H9 (cell line): ENCODE measurements around the gene SP6. TPM values are rescaled to one million over a fixed set of nuclear protein-coding genes. Genes with fewer than 3 reads are reported as not detected.

ENCODE experiments used
- DNase-seq: peaks from one replicate; pipeline ENCODE4 v3.0.0-alpha.2; 2017
- H2AFZ ChIP-seq: one replicate; pipeline ENCODE4 v1.6.1; 2013; ENCODE audit warnings: mild to moderate bottlenecking, low read length, control low read depth, moderate library complexity
- H2AK5ac ChIP-seq: 2 replicates; pipeline ENCODE4 v1.6.1; 2013; ENCODE audit warnings: low read length, control low read depth, mixed read lengths; ENCODE audit not compliant: insufficient read length
- H2BK120ac ChIP-seq: one replicate; pipeline ENCODE4 v1.6.1; 2013; ENCODE audit warnings: low read depth, mild to moderate bottlenecking, low read length, control low read depth, inconsistent platforms; ENCODE audit not compliant: poor library complexity, severe bottlenecking
- H2BK12ac ChIP-seq: 2 replicates; pipeline ENCODE4 v1.6.1; 2013; ENCODE audit warnings: low read length, control low read depth, mixed read lengths, low read depth; ENCODE audit not compliant: insufficient read length
- H2BK15ac ChIP-seq: 2 replicates; pipeline ENCODE4 v1.6.1; 2013; ENCODE audit warnings: low read depth, low read length, control low read depth
- H2BK20ac ChIP-seq: one replicate; pipeline ENCODE4 v1.6.1; 2013; ENCODE audit warnings: low read depth, mild to moderate bottlenecking, low read length, control low read depth, inconsistent platforms; ENCODE audit not compliant: poor library complexity, severe bottlenecking
- H2BK5ac ChIP-seq: 2 replicates; pipeline ENCODE4 v1.6.1; 2013; ENCODE audit warnings: low read length, control low read depth, mixed read lengths; ENCODE audit not compliant: insufficient read length
- H3K14ac ChIP-seq: 2 replicates; pipeline ENCODE4 v1.6.1; 2013; ENCODE audit warnings: low read length, control low read depth; ENCODE audit not compliant: insufficient read depth
- H3K18ac ChIP-seq: 2 replicates; pipeline ENCODE4 v1.6.1; 2013; ENCODE audit warnings: low read depth, mild to moderate bottlenecking, mixed read lengths, low read length, control low read depth; ENCODE audit not compliant: insufficient read length
- H3K23ac ChIP-seq: 2 replicates; pipeline ENCODE4 v1.6.1; 2013; ENCODE audit warnings: low read length, control low read depth, mixed read lengths, low read depth; ENCODE audit not compliant: insufficient read length
- H3K23me2 ChIP-seq: 2 replicates; pipeline ENCODE4 v1.6.1; 2013; ENCODE audit warnings: low read depth, mild to moderate bottlenecking, mixed read lengths, low read length, control low read depth; ENCODE audit not compliant: insufficient read length, poor library complexity, severe bottlenecking
- H3K27ac ChIP-seq: 2 replicates; pipeline ENCODE4 v1.5.1; 2013; ENCODE audit warnings: low read length, control low read depth, mixed read lengths, low read depth; ENCODE audit not compliant: insufficient read length
- H3K27me3 ChIP-seq: 2 replicates; pipeline ENCODE4 v1.6.1; 2013; ENCODE audit warnings: low read length, control low read depth, inconsistent platforms; ENCODE audit not compliant: insufficient read depth
- H3K4ac ChIP-seq: 2 replicates; pipeline ENCODE4 v1.6.1; 2013; ENCODE audit warnings: low read depth, mild to moderate bottlenecking, control low read depth, inconsistent platforms, low read length, moderate library complexity
- H3K4me1 ChIP-seq: 2 replicates; pipeline ENCODE4 v1.6.1; 2013; ENCODE audit warnings: low read length, control low read depth, inconsistent platforms; ENCODE audit not compliant: insufficient read depth
- H3K4me2 ChIP-seq: 2 replicates; pipeline ENCODE4 v1.6.1; 2013; ENCODE audit warnings: low read length, control low read depth, mixed read lengths; ENCODE audit not compliant: insufficient read length, insufficient read depth
- H3K56ac ChIP-seq: 2 replicates; pipeline ENCODE4 v1.6.1; 2013; ENCODE audit warnings: low read depth, mild to moderate bottlenecking, mixed read lengths, low read length, control low read depth; ENCODE audit not compliant: insufficient read length
- H3K79me1 ChIP-seq: 2 replicates; pipeline ENCODE4 v1.6.1; 2013; ENCODE audit warnings: low read depth, mild to moderate bottlenecking, moderate library complexity, low read length, control low read depth, inconsistent platforms; ENCODE audit not compliant: insufficient read depth, poor library complexity, severe bottlenecking
- H3K79me2 ChIP-seq: 2 replicates; pipeline ENCODE4 v1.6.1; 2013; ENCODE audit warnings: low read length, control low read depth, inconsistent platforms; ENCODE audit not compliant: insufficient read depth
- H3K9ac ChIP-seq: 2 replicates; pipeline ENCODE4 v1.6.1; 2013; ENCODE audit warnings: low read length, control low read depth, mixed read lengths; ENCODE audit not compliant: insufficient read length; ENCODE audit errors: extremely low read depth
- H3K9me3 ChIP-seq: one replicate; pipeline ENCODE4 v1.6.1; 2013; ENCODE audit warnings: low read depth, low read length, inconsistent platforms; ENCODE audit not compliant: control insufficient read depth
- H3T11ph ChIP-seq: one replicate; pipeline ENCODE4 v1.6.1; 2013; ENCODE audit warnings: mild to moderate bottlenecking, low read length, control low read depth, inconsistent platforms
- H4K20me1 ChIP-seq: one replicate; pipeline ENCODE4 v1.6.1; 2013; ENCODE audit not compliant: control insufficient read depth, insufficient read length, insufficient read depth
- H4K5ac ChIP-seq: 2 replicates; pipeline ENCODE4 v1.6.1; 2013; ENCODE audit warnings: low read depth, mild to moderate bottlenecking, mixed read lengths, low read length, control low read depth; ENCODE audit not compliant: insufficient read length
- H4K8ac ChIP-seq: replicated peaks from 2 replicates; pipeline ENCODE4 v1.6.1; 2013; ENCODE audit warnings: low read length, control low read depth, mixed read lengths, low read depth; ENCODE audit not compliant: insufficient read length
- H4K91ac ChIP-seq: 2 replicates; pipeline ENCODE4 v1.6.1; 2013; ENCODE audit warnings: low read depth, mild to moderate bottlenecking, moderate library complexity, mixed read lengths, low read length, control low read depth; ENCODE audit not compliant: insufficient read length
- H3K27ac Mint-ChIP-seq, 3 experiments: 2 replicates in 2 of 3; 3 replicates in 1 of 3; pipeline ENCODE4 v1.8.0; 2020 to 2021; ENCODE audit warnings: mixed read lengths in 3 of 3, mild to moderate bottlenecking in 1 of 3, moderate library complexity in 1 of 3
- H3K27me3 Mint-ChIP-seq: 2 replicates; pipeline ENCODE4 v1.8.0; 2021; ENCODE audit warnings: low read depth, mild to moderate bottlenecking, moderate library complexity, mixed read lengths
- H3K36me3 Mint-ChIP-seq, 3 experiments: 2 replicates in 2 of 3; 3 replicates in 1 of 3; pipeline ENCODE4 v1.8.0; 2020 to 2021; ENCODE audit warnings: low read depth in 3 of 3, mixed read lengths in 3 of 3; ENCODE audit not compliant: insufficient read depth in 1 of 3
- H3K4me1 Mint-ChIP-seq, 2 experiments: 2 replicates each; pipeline ENCODE4 v1.8.0; 2020; ENCODE audit warnings: mixed read lengths in 2 of 2
- H3K4me3 Mint-ChIP-seq, 2 experiments: 2 replicates in 1 of 2; 3 replicates in 1 of 2; pipeline ENCODE4 v1.8.0; 2020 to 2021; ENCODE audit warnings: mild to moderate bottlenecking in 2 of 2, mixed read lengths in 2 of 2, moderate library complexity in 1 of 2
- H3K9me3 Mint-ChIP-seq, 2 experiments: 2 replicates in 1 of 2; 3 replicates in 1 of 2; pipeline ENCODE4 v1.8.0; 2020; ENCODE audit warnings: mild to moderate bottlenecking in 2 of 2, mixed read lengths in 2 of 2, moderate library complexity in 1 of 2
- WGBS: extraction: QIAGEN DNeasy Blood & Tissue Kit; methylation state at CpG from one replicate; pipeline ENCODE4 v1.1.7; 2013; ENCODE audit warnings: missing lambda C conversion rate, low lambda C conversion rate, mixed read lengths; ENCODE audit not compliant: insufficient read length; ENCODE audit errors: extremely low coverage; 5-methylcytosine and 5-hydroxymethylcytosine counted together
- total RNA-seq: library from RNA; stranded (reverse); gene quantifications from 2 replicates; pipeline ENCODE4 v1.2.1, GENCODE V29; 2021
- TF ChIP-seq, protein P1 (sequence below): fragments of 200-600 bp; sonication (generic); conservative IDR thresholded peaks from 3 replicates; pipeline ENCODE4 v1.8.0; 2021; ENCODE audit warnings: antibody characterized with exemption, mild to moderate bottlenecking

Gene SP6
- total RNA-seq, 1 experiment from 2014 or later = 0.90 TPM

DNA sequence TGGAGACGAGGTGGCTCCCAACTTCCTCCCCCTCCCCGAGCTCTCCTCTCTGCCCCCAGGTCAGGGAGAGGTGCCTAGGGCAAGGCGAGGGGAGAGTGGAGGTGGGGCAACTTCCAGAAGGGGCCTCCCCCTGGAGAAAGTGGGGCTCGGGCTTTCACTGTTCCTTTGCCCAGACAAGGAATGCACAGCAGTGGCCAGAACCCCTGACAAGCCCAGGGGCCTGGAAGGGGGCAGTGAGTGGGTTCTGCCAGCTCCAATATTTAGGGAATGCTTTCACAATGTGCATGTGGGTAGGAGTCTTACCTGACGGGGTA lies 33.4 kb upstream of the SP6 start:
- no peak overlapping the region for H2BK20ac ChIP-seq
- no peaks in the 10 kb centered on the region for H3K23me2 ChIP-seq
- H3K27ac Mint-ChIP-seq = no peak overlapping the region
- no peak overlapping the region for H4K5ac ChIP-seq
- no peak overlapping the region for H3K9ac ChIP-seq
- no peak overlapping the region for H3K56ac ChIP-seq
- no peak overlapping the region for H3K27ac ChIP-seq
- no peak overlapping the region for H4K91ac ChIP-seq
- no peak overlapping the region for H2BK5ac ChIP-seq
- no peak overlapping the region for H4K8ac ChIP-seq
- no peak overlapping the region for H3T11ph ChIP-seq
- H3K9me3 Mint-ChIP-seq = no peaks in the 10 kb centered on the region
- no peak overlapping the region for H2BK120ac ChIP-seq
- H3K23ac ChIP-seq = no peak overlapping the region
- no peak overlapping the region for H2AFZ ChIP-seq
- TF ChIP-seq, protein P1, sequence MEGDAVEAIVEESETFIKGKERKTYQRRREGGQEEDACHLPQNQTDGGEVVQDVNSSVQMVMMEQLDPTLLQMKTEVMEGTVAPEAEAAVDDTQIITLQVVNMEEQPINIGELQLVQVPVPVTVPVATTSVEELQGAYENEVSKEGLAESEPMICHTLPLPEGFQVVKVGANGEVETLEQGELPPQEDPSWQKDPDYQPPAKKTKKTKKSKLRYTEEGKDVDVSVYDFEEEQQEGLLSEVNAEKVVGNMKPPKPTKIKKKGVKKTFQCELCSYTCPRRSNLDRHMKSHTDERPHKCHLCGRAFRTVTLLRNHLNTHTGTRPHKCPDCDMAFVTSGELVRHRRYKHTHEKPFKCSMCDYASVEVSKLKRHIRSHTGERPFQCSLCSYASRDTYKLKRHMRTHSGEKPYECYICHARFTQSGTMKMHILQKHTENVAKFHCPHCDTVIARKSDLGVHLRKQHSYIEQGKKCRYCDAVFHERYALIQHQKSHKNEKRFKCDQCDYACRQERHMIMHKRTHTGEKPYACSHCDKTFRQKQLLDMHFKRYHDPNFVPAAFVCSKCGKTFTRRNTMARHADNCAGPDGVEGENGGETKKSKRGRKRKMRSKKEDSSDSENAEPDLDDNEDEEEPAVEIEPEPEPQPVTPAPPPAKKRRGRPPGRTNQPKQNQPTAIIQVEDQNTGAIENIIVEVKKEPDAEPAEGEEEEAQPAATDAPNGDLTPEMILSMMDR = no peak
- peaks cover 19% of the 10 kb centered on the region for H3K27me3 Mint-ChIP-seq
- H3K27me3 ChIP-seq = no peaks in the 10 kb centered on the region
- no peak overlapping the region for H3K4me3 Mint-ChIP-seq
- H2AK5ac ChIP-seq = no peak overlapping the region
- no peaks in the 10 kb centered on the region for H4K20me1 ChIP-seq
- no peaks in the 10 kb centered on the region for H3K36me3 Mint-ChIP-seq
- H3K9me3 ChIP-seq = no peaks in the 10 kb centered on the region
- H3K79me1 ChIP-seq = no peaks in the 10 kb centered on the region
- no peak overlapping the region for H3K14ac ChIP-seq
- no peak overlapping the region for H3K4ac ChIP-seq
- DNase-seq = no peak
- H3K18ac ChIP-seq = no peak overlapping the region
- WGBS = no CpG with 5 or more reads among the region's 5 CpGs
- H3K4me1 Mint-ChIP-seq = peaks cover 17 to 24% of the 10 kb centered on the region in 2 experiments
- H3K4me1 ChIP-seq = no peaks in the 10 kb centered on the region; the same call in 1 of the 2 replicates
- H2BK12ac ChIP-seq = no peak overlapping the region
- no peak overlapping the region for H2BK15ac ChIP-seq
- H3K79me2 ChIP-seq = no peaks in the 10 kb centered on the region
- no peak overlapping the region for H3K4me2 ChIP-seq
